ENCODE data around the gene TAF6.

The TAF6 gene

DNA sequence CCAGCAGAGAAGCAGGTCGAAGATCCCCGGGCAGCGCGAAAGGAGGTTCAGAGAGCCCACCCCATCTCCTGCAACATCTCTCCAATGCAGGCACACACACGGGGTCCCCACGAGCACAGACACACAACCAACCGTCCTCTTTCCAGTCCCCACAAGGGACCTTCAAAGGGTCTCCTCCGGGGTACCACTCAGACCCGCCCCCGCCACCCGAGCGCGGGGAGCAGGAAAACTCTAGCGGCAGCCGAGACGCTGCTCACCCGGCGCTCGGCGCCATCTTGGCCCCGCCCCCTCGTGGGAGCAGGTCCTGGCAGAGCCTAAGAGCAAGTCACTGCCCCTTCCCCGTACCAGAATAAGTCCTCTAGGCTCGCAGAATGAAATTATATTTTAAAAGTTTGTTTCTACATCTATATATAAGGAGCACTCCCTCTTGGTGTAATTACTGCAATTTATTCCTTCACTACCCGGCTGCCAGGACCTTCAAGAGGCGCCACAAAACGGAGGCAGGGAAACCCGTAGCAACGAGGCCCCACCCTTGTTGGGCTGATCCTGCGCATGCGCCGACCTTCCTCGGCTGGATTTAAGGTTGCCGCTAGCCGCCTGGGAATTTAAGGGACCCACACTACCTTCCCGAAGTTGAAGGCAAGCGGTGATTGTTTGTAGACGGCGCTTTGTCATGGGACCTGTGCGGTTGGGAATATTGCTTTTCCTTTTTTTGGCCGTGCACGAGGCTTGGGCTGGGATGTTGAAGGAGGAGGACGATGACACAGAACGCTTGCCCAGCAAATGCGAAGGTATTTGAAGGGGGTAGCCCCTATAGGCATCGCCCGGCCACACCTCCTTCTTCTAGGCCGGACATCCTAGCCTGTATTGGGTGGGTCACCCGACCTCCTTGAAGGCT lies at the start of gene TAF6, which contains the start of gene CNPY4:
TAF6 (minus strand) TSS at position 287 of the 898 bp plus-strand sequence. CDS start 5,149 bp downstream, outside the sequence.
CNPY4 (plus strand) TSS at position 563 of the 898 bp plus-strand sequence; CDS start at position 674, 111 bp downstream.
- peak; percentile 91 for DNase-seq

- no peak for DNase-seq
Observed at GRCh38 chr7:100167912-100168323, 48.8 kb upstream of the TAF6 start.

- no peak for DNase-seq
Observed at GRCh38 chr7:100166970-100167911, 48.1 kb upstream of the TAF6 start.

- no peak for DNase-seq
Observed at GRCh38 chr7:100166317-100166940, 47.3 kb upstream of the TAF6 start.

- no peak for DNase-seq
Observed at GRCh38 chr7:100163871-100164270, 44.7 kb upstream of the TAF6 start.

- DNase-seq: no peak
Observed at GRCh38 chr7:100163006-100163531, 43.9 kb upstream of the TAF6 start.

- DNase-seq: no peak
Observed at GRCh38 chr7:100160067-100160466, 40.9 kb upstream of the TAF6 start.

DNA sequence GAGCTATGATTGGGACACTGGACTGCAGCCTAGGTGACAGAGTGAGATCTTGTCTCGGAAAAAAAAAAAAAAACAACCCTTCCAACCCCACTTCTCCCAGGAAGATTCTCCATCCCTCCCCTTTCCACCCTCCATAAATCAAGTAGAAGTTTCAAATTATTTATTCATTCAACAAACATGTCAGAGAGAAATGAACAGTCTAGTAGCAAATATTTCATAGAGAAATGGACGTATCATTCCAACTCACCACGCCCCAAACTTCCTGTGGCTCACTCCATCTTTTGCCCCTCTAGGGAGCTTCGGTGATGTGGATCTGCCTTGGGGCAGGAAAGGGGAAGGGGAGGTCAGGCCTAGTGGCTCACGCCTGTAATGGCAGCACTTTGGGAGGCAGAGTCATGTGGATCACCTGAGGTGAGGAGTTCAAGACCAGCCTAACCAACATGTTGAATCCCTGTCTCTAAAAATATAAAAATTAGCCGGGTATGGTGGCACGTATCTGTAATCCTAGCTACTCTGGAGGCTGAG lies 40.0 kb upstream of the TAF6 start:
- no peak for DNase-seq

DNA sequence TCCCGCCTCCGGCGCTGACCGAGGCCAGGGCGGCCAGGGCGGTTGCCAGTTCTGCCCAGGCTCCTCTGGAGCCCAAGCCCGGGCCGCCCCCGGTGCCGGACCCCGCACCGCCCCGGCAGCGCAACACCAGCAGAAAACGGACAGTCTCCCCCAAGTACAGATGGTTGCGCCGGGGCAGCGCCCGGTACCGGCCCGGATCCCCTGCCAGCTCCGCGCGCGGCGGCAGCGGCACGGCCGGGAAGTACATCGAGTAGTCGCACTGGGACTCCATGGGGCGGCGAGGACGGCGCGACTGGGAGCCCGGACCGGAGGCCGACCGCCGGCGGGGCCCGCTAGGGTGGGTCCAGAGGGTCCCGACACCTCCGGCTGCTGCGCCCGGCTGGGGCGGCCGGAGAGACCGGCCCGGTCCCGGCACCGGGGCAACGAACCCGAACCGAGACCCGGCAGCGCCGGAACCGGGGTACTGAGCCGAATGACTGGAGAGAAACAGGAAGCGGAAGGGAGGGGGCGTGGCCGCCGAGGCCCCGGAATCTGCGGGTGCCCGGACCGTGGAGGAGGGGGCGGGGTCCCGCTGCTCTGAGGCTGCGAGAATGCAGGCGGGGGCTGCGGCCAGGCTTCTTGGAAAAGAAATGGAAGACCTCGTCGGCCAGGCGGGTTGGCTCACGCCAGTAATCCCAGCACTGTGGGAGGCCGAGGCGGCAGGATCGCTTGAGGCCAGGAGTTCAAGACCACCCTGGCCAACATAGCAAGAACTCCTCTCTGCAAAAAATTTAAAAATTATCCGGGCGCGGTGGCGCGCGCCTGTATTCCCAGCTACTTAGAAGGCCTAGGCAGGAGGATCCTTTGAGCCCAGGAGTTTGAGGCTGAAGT lies 39.3 kb upstream of the TAF6 start, which contains the start of gene TRAPPC14:
TRAPPC14 (minus strand) TSS at position 495 of the 870 bp plus-strand sequence; CDS start at position 271, 224 bp downstream.
- DNase-seq: peak; percentile 54

DNA sequence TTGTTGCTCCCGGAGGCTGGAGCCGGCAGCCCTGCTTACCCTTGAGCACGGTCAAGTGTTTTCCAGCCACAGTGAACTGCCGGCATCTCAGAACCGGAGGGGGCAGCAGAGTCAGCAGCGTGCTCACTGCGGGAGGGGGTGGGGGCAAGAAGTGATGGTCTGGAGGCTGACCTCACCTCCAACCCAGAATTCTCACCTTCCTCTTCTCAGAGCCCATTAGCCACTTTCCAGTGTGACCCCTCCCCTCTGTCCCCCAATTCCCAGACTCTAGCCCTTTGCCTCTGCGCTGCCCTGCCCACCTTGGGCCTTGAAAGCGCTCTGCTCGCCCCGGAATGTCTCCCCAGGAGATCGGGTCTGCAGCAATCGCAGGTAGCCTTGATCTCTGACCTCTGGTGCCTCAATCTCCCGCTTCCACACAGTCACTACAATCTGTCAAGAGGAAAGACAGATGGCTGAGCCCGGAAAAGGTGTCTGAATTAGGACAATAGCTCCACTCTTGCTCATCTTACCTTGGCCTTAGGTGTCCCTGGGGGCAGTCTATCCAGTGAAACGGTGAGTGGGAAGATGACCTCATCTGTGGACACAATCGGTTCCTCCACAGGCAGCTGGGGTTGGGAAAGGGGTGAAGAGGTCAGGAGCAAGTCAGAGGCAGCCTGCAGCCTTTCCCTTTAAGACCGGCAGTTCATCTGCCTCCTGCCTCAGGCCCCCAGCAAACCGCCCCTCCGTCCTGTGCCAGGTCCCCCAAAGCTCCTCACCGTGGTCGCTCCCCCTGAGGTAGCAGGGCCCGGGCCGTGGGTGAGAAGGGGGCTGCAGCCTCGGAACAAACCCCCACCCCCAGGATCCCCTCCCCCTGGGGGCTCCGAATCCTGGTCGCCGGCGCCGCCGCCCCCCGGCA lies 38.4 kb upstream of the TAF6 start:
- DNase-seq: peak; percentile 26

- no peak for DNase-seq
Observed at GRCh38 chr7:100157069-100157333, 37.8 kb upstream of the TAF6 start.

DNA sequence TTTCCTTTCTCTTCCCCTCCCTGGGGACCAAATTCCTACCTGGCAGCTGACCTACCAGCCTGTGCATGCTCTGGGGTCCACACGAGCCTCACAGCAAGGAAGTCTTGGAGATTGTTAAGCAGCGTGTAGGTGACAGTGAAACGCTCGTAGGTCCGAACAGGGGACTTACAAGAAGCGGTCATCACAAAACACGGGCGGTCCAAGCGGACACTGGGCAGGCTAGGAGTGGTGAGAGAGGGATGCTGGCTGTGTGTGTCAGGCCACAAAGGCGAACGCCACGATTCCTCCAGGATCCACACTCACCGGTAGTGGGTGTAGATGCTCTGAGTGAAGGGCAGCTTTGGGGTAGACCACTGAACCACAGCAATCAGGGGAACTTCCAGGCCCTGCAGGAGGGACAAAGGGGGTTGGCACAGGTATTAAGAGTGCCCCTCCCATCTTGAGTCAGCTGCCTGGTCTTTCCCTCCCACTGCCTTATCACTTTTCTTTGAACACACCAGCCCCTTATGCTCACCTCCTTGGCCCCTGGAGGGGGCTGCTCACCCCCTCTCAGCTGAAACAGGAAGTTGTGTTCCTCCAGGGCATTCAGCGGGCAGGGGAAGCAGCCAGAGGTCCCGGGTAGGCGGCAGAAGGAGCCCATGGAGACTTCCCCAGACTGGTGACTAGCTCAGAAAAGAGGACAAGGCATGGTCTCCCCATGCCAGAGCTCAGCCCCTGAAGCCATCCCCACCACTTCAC lies 37.3 kb upstream of the TAF6 start:
- DNase-seq: no peak

- DNase-seq: no peak
Observed at GRCh38 chr7:100155553-100156317, 36.6 kb upstream of the TAF6 start.

DNA sequence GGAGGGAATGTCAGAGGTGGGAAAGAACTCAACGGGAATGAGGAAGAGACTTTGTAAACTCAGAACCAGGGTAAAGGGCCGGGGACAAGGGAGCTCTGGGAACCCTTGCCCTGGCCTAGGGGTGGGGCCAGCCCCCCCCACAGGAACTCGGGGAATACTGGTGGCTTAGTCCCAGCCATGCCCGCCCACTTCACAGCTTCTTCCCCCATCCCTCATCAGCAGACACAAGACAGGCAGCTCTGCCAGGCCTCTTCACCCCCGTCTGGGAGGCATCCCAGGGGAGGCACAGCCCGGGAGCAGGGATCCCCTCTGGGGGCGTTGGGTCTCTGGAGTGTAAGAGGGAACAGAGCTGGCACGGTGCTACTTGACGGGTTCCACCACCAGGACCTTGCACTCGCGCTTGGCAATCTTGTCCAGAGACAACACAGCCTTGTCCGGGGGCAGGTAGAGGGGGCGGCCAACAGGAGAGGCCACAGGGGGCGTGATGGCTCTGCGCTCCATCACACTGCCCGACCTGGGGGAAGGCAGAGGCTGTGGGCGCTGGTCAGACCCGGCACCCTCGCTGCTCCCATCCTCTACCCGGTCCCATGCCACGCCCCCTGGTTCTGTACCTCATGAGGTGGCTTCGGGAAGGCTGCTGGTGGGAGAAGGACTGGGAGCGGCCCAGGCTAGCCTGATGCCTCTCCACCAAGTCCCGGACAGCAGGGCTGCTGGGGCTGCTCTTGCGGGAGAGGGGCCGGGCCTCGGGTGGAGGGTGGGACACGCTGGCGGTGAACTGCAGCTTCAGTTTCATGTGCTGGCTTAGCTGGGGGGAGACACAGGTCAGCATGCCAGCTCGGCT lies 35.7 kb upstream of the TAF6 start:
- DNase-seq: no peak

GRCh38 chr7:100153708-100154535 lies 34.8 kb upstream of the TAF6 start:
- DNase-seq: no peak

DNA sequence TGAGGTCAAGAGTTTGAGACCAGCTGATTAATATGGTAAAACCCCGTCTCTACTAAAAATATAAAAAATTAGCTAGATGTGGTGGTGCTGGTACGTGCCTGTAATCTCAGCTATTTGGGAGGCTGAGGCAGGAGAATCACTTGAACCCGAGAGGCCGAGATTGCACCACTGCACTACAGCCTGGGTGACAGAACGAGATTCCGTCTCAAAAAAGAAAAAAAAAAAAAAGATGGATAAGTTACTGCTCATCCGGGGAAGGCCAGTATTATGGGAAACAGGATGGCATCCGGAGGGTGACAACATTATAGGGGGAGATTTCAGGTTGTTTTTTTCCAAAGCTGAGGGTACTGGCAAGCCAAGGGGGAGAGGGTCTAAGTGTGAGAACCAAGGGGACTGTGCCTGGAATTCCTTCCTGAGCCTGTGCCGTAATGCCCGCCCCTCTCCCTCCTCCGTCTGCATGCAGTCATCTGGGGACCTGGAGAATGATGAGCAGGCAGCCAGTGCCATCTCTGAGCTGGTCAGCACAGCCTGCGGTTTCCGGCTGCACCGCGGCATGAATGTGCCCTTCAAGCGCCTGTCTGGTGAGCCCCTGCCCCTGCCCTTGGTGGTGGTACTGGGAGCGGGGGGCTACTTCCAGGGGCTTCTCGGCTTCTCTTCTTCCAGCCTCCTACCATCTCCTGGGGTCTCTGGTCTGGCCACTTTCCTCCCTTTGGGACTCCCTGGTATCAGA lies 33.9 kb upstream of the TAF6 start:
- no peak for DNase-seq

All from DMS153 (cell line).